IPS-18a (cell line): Measurements from ENCODE around the gene PATZ1.

Source experiments
- H3K27ac ChIP-seq: one replicate; pipeline ENCODE4 v1.5.1; 2013; ENCODE audit warnings: low read length
- H3K27me3 ChIP-seq: one replicate; pipeline ENCODE4 v1.6.1; 2013; ENCODE audit warnings: mild to moderate bottlenecking, low read length; ENCODE audit not compliant: control insufficient read depth, insufficient read depth
- H3K36me3 ChIP-seq: one replicate; pipeline ENCODE4 v1.6.1; 2013; ENCODE audit warnings: low read depth, low read length; ENCODE audit not compliant: control insufficient read depth
- H3K4me1 ChIP-seq: one replicate; pipeline ENCODE4 v1.6.1; 2013; ENCODE audit warnings: low read depth, low read length; ENCODE audit not compliant: control insufficient read depth
- H3K4me3 ChIP-seq: one replicate; pipeline ENCODE4 v1.5.1; 2013; ENCODE audit warnings: low read length
- H3K9ac ChIP-seq: one replicate; pipeline ENCODE4 v1.6.1; 2013; ENCODE audit warnings: mild to moderate bottlenecking, low read length, moderate library complexity
- H3K9me3 ChIP-seq: one replicate; pipeline ENCODE4 v1.6.1; 2013; ENCODE audit warnings: low read depth, low read length; ENCODE audit not compliant: control insufficient read depth

Gene PATZ1

GRCh38 chr22:31302006-31302405 lies 44.1 kb downstream of the PATZ1 start:
- H3K27ac ChIP-seq = no peak overlapping the region
- no peak overlapping the region for H3K9ac ChIP-seq
- no peak overlapping the region for H3K4me3 ChIP-seq
- no peaks in the 10 kb centered on the region for H3K4me1 ChIP-seq
- no peaks in the 10 kb centered on the region for H3K27me3 ChIP-seq
- H3K9me3 ChIP-seq = no peaks in the 10 kb centered on the region
- no peaks in the 10 kb centered on the region for H3K36me3 ChIP-seq

DNA sequence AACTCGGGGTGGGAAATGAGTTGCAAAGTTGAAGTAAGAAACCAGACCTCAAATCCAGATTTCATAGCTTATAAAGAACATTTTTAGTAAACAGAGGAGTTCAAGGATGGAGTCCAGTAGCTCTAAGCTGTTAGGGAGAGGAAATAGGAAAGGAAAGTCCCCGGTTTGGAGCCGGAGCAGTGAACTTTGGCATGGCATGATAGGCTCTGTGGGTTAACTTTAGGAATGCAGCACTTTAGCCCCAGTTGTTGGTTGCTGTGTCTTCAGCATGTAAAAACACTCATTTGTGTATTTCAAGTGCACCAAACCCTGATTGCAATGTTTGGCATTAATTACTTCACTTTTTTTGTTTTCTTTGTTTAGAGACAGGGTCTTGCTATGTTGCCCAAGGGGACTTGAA lies 45.2 kb downstream of the PATZ1 start:
- no peaks in the 10 kb centered on the region for H3K36me3 ChIP-seq
- H3K9ac ChIP-seq = no peak overlapping the region
- H3K9me3 ChIP-seq = no peaks in the 10 kb centered on the region
- no peaks in the 10 kb centered on the region for H3K27me3 ChIP-seq
- no peak overlapping the region for H3K4me3 ChIP-seq
- H3K4me1 ChIP-seq = no peaks in the 10 kb centered on the region
- no peak overlapping the region for H3K27ac ChIP-seq

DNA sequence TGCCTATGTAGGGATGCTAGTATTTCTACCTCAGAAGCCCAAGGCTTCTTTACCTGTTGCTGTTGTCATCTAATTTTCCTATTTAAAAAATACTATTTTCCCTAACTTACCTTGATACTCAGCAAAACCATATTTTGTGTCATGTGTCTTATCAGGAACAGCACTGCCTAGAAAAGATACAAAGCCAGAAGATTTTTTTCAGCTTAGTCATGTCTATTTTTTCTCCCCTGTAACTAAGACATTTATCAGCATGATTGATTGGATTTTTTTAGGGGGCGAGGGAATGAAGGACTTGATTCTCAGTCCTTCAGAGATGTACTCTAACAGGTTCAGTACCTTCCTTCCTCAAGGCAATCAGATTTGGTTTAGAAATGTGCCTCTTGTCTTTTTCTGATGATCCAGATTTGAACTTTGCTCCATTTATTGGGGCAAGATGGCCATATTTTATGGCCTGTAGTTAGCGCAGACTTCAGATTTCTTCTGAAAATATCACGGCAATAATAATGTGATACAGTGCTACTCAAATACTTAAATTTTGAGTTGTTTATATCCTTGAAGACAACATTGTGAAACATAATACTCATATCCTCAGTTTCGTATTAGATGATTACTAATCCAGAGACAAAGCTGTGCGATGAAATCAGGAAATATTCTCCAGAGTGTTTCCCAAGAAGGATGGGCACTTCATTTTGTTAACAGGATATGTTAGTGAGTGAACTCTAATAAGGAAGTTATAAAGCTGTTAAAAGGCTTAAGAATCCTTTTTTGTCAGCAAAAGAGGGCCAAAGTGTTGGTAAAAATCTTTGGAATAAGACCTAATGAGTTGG lies 50.1 kb downstream of the PATZ1 start:
- Histone ChIP-seq H3K4me1 (peaks cover 8% of the 10 kb centered on the region), H3K9me3 (no peaks in the 10 kb centered on the region), H3K4me3 (no peak overlapping the region), H3K9ac (no peak overlapping the region), H3K36me3 (no peaks in the 10 kb centered on the region), H3K27ac (no peak overlapping the region), H3K27me3 (peaks cover 11% of the 10 kb centered on the region)

GRCh38 chr22:31295360-31295759 lies 50.8 kb downstream of the PATZ1 start:
- H3K9ac ChIP-seq = no peak overlapping the region
- H3K27ac ChIP-seq = no peak overlapping the region
- peaks cover 10% of the 10 kb centered on the region for H3K4me1 ChIP-seq
- no peaks in the 10 kb centered on the region for H3K9me3 ChIP-seq
- H3K27me3 ChIP-seq = peaks cover 16% of the 10 kb centered on the region
- H3K36me3 ChIP-seq = no peaks in the 10 kb centered on the region
- no peak overlapping the region for H3K4me3 ChIP-seq

DNA sequence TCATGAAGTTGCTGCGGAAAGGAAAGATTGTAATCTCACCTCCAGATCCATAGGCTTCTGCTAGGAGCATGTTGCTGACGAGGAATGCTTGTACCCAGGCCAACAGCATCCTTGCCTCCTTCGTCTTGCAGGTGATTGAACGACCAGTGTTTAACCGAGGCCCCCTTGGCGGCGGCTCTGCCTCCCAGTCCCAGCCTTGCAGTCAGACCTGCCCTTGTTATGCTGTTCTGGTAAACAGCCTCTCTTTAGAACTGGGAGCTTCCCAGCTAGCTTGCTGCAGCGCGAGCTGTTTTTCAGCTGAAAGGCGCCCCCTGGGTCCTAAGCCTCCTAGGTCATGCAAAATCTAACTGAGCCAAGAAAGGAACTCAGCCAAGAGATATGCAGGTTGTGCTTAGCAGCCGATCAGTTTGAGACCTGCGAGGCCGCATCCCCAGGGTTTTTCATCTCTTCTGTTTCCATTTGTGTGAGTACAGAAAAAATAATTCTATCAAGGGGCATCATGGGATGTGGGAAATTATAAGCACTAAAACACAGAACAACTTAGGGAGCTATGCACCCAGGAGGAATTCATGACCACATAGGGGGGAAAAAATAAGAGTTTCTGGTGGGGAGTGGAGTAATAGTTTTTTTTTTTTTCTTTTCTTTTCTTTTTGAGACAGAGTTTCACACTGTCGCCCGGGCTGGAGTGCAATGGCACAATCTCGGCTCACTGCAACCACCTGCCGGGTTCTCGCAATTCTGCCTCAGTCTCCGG lies 53.7 kb downstream of the PATZ1 start, which contains the start of gene PIK3IP1:
Gene PIK3IP1, minus strand, starts transcription at position 253 of the 754 bp plus-strand sequence. Its CDS starts 144 bp downstream, at position 109.
- H3K27me3 ChIP-seq = peaks cover 28% of the 10 kb centered on the region
- peaks cover 11% of the 10 kb centered on the region for H3K4me1 ChIP-seq
- no peak within 1 kb of the TSS for H3K27ac ChIP-seq
- no peaks in the 10 kb centered on the region for H3K9me3 ChIP-seq
- H3K36me3 ChIP-seq = no peaks in the 10 kb centered on the region
- no peak within 1 kb of the TSS for H3K9ac ChIP-seq
- peak within 1 kb of the TSS; percentile 66 for H3K4me3 ChIP-seq

- no peaks in the 10 kb centered on the region for H3K36me3 ChIP-seq
- H3K9ac ChIP-seq = no peak overlapping the region
- H3K4me1 ChIP-seq = peaks cover 11% of the 10 kb centered on the region
- peaks cover 28% of the 10 kb centered on the region for H3K27me3 ChIP-seq
- no peaks in the 10 kb centered on the region for H3K9me3 ChIP-seq
- H3K4me3 ChIP-seq = peak overlapping the region; percentile 66
- H3K27ac ChIP-seq = no peak overlapping the region
Observed at GRCh38 chr22:31291481-31292235, 54.5 kb downstream of the PATZ1 start.

DNA sequence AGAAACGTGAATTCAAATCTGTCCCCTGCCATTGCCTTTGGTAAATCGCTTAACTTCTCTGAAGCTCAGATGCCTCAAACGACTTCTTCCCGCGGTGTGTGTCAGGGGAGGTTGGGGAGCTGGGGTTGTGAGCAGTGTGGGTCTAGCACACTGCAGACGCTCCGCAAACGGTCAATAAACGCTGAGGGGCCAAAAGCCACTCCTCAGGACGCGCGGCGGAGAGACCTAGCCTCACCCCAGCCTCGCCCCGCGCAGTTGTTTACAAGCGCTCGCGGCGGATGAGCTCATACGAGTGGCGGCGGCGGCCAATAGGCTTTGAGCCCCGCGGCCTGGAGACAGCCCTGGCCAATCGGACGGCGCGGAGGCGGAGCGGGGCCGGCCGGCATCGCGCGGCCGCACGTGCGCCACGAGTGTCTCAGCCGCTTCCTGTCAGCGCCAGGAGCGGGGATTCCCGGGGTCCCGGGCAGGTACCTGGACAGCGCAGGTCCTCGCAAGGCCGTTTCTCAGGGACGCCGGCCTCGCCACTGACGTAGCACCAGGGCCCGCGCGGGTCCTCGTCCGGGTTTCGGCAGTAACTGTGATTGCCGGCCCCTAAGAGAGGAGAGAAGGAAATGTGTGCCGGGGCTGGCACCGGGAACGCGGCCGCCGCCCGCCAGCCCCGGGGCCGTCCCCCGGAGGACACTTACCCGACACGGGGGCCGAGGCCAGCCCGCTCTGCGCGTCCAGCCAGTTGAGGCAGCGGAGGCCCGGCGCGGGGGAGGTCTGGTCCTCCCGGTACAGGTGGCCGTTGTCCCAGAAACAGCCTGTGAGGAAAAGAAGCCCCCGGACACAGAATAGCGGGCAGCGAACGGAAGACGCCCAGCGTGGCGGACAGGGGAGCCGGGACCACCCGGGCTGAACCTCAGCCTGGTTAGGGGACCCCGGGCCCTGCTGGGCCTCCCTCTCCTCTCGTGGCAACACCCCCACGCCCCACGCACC lies 55.4 kb downstream of the PATZ1 start:
- Histone ChIP-seq H3K27me3 (peaks cover 28% of the 10 kb centered on the region), H3K36me3 (no peaks in the 10 kb centered on the region), H3K9ac (no peak overlapping the region), H3K27ac (no peak overlapping the region), H3K9me3 (no peaks in the 10 kb centered on the region), H3K4me3 (peak overlapping the region; percentile 66), H3K4me1 (peaks cover 11% of the 10 kb centered on the region)

GRCh38 chr22:31289344-31289743 lies 56.8 kb downstream of the PATZ1 start:
- H3K27me3 ChIP-seq = peaks cover 28% of the 10 kb centered on the region
- H3K27ac ChIP-seq = no peak overlapping the region
- no peaks in the 10 kb centered on the region for H3K9me3 ChIP-seq
- H3K9ac ChIP-seq = no peak overlapping the region
- H3K36me3 ChIP-seq = no peaks in the 10 kb centered on the region
- no peak overlapping the region for H3K4me3 ChIP-seq
- H3K4me1 ChIP-seq = peaks cover 14% of the 10 kb centered on the region

GRCh38 chr22:31288496-31289240 lies 57.5 kb downstream of the PATZ1 start:
- Histone ChIP-seq H3K9ac (no peak overlapping the region), H3K4me3 (no peak overlapping the region), H3K4me1 (peaks cover 14% of the 10 kb centered on the region), H3K27ac (no peak overlapping the region), H3K36me3 (no peaks in the 10 kb centered on the region), H3K9me3 (no peaks in the 10 kb centered on the region), H3K27me3 (peaks cover 28% of the 10 kb centered on the region)

GRCh38 chr22:31287818-31288495 lies 58.2 kb downstream of the PATZ1 start:
- Histone ChIP-seq H3K27me3 (peaks cover 28% of the 10 kb centered on the region), H3K9me3 (no peaks in the 10 kb centered on the region), H3K36me3 (no peaks in the 10 kb centered on the region), H3K27ac (no peak overlapping the region), H3K9ac (no peak overlapping the region), H3K4me3 (no peak overlapping the region), H3K4me1 (peaks cover 14% of the 10 kb centered on the region)
